ENCODE results near the gene KDM3A.

KDM3A gene

DNA sequence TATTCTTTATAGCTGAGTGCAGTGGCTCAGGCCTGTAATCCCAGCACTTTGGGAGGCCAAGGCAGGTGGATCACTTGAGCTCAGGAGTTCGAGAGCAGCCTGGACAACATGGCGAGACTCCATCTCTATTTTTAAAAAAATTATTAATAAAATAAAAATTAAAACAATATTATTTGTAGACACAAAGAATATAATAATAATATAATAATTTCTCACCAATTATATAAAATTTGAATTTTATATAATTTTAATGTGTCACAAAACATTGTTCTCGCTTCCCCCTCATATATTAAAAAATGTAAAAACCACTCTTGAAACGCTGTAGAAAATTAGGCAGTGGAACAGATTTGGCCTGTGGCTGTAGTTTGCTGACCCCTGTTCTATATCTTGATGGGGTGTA, 5.6 kb upstream of the KDM3A start:
- DNase-seq (ENCODE audit: low read depth) = no peak

DNA sequence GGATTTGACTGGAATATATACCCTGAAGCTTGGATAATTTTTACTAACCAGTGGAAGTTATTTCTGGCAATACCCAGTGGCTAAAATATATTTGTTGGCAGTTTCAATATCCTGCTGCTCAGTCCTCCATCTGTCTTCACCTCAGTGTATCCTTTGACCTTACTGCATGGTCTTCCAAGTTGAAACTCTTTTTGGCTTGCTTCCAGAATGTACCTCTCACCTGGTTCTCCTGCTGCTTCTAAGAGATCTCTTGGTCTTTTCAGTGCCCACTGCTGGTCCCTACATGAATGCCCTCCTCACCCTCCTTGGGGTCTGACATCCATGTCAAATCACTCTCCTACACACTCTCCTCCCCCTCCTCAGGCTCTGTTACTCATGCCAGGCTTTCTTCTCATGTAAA, 4.8 kb upstream of the KDM3A start:
- no peak for DNase-seq (ENCODE audit: low read depth)

DNA sequence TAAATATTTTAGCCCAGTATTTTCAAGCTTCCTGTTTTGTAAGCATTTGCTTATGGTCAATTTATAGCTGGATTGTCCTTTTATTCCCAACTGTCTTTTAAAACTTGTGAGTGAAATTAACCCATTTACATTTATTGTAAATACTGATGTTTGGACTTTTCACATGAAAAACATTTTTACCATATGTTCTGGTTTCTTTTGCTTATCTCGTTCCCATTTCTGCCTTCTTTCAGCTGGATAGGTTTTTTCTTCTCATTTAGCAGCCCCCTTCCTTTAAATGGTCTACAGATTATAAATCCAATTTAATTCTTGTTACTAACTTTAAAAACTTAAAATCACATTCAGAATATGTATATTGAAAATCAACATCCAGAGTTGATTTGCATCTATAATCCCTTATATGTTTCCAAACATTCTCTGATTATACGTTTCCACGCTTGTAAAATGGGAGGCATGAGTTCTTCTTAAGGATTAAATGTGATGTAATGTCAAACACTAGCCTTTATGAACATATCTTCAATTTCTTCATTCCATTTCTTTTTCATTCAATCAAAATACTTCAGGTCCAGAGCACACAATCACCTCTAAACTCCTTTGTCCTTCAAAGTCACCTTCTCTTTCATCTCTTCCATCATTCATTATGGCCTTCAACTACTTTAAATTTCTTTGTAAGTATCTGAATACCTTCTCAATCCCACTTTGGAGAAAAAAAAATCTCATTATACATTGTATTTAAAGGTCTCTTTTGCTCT, 1.1 kb upstream of the KDM3A start:
- DNase-seq (ENCODE audit: low read depth) = no peak

DNA sequence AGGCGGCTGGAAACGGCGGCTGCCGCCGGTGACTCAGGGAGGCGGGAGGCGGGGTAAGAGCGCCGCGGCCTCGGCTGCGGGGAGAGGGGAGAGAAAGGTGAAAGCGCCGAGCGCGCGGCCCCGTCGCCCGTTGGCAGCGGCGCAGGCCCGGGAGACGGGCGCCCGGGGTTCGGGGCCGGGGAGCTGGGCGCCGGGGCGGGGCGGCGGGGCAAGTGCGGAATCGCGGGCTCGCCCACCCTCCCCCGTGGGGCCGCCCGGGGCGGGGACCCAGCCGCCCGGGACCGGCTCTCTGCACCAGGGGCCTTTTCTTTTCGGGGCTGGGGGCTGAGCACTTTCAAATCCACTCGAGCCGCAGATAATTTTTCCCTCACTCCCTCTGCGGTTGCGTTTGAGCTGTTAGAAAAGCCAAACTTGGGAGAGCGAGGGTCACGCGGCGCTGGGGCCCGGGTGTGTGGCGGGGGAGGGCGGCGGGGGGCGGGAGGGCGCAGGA, 266 bp downstream of the KDM3A start:
- no peak for DNase-seq (ENCODE audit: low read depth)

DNA sequence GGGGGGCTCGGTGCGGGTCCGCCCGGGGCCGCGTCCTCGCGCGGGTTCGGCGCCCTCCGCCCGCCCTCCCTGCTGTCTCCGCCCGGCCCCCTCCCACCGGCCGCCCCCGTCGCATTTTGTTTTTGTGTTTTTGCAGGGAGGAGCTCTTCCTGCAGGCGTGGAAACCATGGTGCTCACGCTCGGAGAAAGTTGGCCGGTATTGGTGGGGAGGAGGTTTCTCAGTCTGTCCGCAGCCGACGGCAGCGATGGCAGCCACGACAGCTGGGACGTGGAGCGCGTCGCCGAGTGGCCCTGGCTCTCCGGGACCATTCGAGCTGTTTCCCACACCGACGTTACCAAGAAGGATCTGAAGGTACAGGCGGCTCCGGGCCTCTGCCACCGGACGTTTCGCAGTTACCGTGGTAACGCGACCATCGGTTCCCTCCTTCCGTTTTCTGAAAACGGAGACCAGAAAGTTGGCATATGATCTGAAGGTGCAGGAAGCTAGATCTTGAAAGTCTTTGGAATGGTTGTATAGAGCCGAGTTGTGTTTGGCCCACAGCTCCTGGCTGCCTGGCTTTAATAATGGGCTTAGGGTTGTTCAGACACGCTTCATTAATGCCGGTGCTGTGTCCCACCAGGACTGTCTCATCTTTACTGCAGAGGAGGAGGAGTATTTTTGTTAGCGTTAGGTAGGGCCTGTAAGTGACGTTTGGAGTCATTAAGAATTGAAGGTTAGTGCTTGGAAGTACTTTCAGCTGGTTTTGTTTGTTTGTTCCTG, 891 bp downstream of the KDM3A start:
- peak; percentile 63 for DNase-seq (ENCODE audit: low read depth)

DNA sequence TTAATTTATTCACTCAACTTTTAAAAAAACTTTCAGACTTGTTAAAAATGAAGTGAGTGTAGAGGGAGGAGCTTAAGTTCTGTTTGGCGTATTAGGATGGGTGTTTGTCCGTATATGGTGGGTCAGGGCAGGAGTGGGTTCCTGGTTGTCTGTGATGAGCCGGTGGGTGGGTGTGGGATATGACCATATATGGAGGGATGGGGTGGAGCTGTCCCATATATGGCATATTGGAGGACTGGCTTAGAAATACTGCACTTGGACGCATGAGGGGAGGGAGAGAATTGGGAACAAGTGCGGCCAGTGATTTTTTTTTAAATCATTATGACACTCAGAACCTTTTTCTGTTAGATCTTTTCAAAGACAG, 1.5 kb downstream of the KDM3A start:
- DNase-seq (ENCODE audit: low read depth) = peak; percentile 79

DNA sequence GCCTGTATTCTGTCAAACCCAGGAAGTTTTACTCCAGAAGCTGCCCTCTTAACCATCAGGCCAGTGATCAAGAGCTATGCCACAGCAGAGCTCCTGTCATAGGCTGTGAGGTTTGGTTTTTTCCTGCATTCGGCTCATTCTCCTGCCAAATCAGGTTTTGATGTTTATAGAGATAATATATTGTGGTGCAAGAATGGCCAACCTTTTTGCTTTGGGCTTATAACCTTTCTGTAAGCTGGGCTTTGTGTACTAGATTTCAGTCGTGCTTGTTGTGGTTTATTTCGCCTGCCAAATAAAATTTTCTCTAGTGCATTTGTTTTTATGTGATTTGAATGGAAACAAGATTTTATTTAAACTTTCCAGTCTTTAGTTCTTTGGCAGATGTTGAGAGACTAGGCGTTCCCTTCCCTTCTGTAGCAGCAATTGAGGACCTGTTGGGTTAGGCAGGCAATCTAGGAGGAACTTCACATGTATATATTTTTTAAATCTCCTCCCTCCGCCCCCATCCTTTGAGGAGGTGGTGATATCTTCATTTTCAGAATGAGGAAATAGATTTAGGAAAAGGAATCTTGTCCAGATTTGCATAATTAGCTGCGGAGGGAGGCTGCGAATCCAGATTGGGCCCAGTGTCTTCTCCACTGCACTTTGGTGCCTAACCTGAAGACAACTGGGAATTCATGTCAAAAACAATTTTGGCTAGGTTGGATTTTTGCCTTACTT, 2.6 kb downstream of the KDM3A start:
- no peak for DNase-seq (ENCODE audit: low read depth)

DNA sequence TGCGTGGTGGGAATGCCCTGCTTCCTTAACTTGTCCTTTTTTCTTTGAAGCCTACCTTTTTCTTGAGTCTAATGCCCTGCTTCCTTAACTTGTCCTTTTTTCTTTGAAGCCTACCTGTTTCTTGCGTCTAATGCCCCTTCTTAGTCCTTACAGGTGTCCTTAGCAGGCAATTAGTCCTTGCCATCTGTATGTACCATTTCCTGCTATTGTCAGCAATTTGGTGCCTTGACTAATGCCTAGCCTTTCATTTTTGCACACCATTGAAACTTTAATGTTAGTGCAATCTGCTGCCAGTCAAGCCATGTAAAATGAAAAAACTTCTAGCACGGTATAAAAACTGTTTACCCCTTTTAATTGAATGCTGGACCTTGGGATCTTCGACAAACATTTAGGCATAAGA, 4.3 kb downstream of the KDM3A start:
- DNase-seq (ENCODE audit: low read depth) = no peak

DNA sequence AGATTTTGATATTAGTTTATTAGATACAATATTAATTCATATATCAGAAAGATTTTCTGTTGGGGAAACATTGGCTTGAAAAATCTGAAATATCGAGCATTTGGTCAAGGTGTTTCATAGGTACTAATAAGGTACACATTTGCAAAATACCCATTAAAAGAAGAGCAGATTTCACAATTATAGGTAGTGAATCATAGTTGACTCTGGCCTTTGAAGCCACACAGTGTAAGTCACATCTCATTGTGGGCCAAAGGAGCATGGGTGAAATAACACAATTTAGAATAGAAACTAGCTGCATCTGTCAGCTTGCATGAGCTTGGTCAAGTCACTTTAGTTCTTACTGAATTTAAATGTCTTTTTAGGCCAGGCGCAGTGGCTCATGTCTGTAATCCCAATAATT, 4.9 kb downstream of the KDM3A start:
- DNase-seq (ENCODE audit: low read depth) = no peak

DNA sequence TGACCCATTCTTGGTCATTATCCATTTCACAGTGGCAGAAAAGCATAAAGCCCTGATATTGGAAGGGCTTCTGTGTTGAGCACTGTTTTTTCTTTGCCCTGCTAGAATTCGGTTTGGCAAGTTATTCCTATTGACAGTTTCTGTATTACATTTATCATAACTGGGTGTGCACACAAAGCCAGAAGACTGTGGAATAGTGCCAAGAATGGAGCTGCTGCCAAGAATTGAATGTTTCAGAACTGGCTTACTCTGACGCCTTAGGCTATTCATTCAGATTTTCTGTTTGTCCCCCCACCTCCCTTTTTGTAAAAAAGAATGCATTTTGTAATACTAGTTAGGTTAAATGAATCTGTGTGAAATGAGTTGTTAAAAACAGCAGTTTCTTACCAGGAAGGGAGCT, 12.7 kb downstream of the KDM3A start:
- no peak for DNase-seq (ENCODE audit: low read depth)

DNA sequence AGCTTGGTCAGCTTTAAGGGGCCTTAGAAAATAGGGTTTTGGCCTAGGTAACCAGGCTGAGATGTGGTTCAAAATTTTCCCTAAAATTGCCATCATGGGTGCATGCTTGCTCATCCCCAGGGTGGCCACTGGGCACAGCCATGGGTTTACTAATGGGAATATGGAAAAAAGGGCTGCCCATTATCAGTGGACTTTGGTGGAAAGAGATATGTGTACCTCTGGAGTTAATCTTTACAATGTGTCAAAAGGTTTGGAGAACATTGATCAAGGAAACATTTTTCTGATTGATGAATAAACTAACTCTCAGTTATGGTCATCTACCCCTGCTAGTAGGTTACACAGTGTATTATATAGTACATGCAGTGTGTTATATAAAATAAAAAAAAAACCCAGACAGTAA, 13.1 kb downstream of the KDM3A start:
- DNase-seq (ENCODE audit: low read depth) = no peak

DNA sequence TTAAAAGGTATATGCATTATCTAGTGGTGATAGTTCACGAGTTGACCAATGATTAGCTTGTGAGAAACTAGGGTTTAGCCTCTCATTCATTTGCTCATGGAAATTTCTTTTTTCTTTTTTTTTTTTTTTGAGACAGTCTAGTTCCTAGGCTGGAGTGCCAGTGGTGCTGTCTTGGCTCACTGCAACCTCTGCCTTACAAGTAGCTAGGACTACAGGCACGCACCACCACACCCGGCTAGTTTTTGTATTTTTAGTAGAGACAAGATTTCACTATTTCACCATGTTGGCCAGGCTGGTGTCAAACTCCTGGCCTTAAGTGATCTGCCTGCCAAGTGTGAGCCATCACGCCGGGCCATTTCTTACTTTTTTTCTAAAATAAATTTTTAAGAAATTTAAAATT, 14.0 kb downstream of the KDM3A start:
- DNase-seq (ENCODE audit: low read depth) = no peak

DNA sequence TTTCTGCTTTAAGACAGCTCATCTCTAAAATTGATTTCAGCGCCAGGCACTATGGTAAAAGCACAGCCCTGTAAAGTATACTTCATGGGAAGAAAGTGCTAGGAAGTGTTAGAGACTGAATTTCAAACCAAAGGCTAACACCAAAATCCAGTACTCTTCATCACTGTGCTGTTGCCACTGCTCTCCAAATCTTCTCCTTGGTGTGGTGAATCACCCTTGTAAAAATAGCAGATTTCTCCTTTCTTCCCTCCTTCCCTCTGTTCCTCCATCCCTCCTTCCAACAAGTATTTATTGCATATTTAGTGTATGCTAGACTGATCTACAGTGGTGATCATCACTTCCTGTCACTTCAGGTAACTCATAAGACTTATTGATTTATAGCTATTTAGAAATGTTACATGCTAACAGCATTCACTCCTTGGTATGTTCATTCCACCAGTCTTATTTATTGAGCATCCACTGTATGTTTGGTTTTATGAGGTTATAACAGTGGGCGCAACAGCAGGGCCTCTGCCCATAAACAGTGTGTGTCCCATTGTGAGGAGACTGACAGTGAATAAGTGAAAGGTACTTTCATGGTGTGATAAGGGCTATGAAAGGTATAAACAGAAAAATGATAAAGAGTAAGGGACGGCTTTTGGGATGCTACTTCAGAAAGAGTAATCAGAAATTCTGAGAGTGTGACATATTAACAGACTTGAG, 20.0 kb downstream of the KDM3A start:
- no peak for DNase-seq (ENCODE audit: low read depth)

DNA sequence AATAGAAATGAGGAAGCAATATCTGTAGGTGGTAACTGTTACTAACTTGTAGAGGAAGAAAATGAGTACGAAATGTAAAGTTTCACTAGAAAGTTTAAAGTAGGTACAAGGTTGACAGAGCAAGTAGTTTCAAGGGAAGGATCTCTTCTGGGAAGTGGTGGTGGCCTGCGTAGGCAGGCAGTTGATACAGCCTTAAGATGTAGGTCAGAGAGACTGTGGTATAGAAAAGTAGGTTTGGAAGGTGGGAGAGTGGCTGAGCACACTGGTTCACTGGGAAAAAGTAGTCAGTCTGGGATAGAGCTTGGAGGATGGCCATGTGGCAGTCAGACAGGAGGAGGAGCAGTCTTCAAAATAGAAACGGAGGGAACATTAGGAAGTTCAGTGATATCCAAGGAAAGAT, 23.5 kb downstream of the KDM3A start:
- DNase-seq (ENCODE audit: low read depth) = no peak

DNA sequence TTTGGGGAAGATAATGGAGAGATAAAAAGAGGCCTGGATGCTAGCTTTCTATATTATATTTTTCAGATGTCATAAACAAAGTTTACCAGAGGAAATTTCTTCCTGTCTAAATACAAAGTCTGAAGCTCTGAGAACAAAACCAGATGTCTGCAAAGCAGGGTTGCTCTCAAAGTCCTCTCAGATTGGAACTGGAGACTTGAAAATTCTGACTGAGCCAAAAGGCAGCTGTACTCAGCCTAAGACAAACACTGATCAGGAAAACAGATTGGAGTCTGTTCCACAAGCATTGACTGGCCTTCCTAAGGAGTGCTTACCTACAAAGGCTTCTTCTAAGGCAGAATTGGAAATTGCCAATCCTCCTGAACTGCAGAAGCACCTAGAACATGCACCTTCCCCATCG, 25.1 kb downstream of the KDM3A start:
- no peak for DNase-seq (ENCODE audit: low read depth)

DNA sequence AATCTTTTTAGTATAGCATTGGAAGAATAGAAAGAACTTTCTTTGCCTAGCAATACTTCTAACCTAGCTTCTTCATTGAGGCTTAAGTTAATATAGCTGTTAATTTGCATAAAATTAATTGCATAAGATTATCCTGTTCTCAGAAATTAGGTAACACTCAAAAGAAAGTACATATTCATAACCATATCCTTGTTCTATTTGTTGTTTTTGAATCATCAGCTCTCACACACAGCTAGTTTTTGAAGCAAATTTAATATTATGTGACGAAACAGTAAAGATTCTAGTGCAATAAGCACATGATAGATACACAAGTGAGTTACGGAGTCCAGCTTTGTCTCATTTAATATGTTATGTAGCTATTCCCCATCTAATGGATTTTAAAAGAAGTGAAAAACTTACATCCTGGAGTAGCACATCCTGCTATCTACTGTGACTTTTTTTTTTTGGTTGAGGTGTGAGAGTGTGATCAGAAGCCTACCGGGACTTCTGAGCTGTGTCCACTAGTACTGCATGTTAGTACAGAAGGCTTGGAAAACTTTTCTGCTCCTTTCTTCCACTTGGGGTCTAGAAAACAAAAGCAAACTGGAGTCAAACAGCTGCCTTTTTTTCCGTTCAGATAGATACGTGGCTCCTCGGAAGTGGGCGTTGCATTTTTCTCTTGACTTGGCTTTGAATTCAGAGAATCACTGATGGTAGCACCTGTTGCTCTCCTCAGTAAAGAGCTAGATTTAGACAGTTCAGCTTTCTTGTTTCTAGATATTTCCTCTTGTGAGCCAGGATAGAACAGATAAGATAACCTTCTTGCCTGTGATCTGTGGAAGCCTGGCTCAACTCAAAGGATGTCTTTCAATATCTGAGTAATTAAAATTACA, 27.2 kb downstream of the KDM3A start:
- DNase-seq (ENCODE audit: low read depth) = no peak

DNA sequence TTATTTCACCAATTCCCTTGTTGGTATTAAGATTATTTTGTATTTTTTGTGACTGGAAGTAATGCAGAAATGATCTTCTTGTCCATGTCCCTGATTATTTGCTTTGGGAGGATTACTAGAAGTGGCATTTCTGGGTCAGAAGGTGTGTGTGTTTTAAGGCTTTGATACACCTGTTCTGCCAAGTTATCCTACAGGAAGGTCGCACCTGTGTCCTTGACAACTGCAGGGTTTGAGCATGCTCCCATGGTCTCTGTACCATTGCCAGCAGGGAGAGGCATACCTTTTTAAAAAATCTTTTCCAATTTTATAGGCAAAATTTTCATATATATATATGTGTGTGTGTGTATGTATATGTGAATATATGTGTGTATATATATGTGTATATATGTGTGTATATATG, 29.7 kb downstream of the KDM3A start:
- no peak for DNase-seq (ENCODE audit: low read depth)

DNA sequence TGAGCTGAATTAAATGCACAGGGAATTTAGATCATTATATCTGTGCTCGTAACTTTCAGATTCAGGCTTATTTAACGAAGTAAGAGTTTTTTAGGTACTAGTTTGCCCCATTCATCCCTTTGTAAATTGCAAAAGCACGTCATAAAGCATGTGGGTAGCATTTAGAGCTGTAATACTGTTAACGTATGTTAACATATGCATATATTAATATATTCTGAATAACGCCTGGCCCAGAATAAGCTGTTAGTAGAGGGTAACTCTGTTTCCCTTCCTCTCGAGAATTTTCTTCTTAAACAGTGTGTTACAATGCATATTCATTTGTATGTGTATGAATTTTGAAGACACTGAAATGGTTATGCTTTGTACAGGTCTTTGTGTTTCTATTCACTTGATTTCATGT, 30.5 kb downstream of the KDM3A start:
- no peak for DNase-seq (ENCODE audit: low read depth)

DNA sequence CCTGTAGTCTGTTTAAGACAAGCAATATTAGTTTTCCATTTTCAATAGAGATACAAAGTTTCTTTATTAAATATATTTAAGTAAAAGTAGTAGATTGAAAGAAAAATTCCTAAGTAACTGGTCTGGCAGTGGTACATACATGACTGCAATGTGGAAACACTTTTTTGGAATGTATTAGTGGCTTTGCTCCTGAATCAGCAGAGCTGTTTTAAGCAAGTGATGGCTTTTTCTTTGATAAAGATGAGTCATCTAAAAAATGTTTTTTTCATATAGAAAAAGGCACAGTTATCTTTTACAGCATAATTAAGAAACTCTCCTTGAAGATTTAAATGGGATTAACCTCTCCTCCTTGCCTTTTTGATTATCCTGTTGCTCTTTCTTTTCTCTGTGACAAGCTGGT, 34.9 kb downstream of the KDM3A start:
- DNase-seq (ENCODE audit: low read depth) = no peak

DNA sequence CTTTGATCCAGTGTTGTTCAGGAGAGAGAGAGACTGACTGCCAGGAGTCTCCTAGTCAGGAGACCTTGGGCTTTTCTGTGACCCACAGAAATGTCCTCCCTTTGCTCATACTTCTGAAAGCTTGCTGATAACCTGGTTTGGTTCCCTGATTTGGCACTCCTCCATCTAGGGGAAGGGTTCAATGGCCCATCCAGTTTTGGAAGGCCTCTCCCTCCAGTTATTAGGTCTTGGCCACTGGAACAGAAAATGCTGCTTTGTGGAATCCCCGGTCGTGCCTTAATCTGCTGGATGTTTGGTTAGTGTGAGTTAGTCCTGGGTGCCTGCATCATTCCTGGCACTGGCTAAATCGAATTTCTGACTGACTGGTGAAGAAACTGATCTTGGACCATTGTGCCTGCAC, 35.7 kb downstream of the KDM3A start:
- DNase-seq (ENCODE audit: low read depth) = no peak

DNA sequence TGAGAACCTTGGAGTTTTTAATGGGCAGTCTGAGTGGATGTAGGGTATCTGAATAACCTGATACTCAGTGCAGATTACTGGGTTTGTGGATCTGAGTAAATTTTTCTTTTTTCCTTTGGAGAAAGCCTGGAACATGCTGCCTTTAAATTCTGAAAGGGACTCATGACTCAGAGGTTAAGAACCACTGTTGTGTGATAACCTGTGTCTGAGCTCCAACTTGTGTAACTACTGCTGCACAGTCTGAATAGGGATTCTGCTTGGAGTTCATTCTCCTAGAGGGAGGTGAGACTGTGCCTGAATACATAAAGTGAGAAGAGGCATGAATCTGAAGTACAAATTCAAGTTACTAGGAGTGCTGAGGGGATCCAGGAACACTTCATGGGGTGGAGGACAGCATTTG, 36.2 kb downstream of the KDM3A start:
- DNase-seq (ENCODE audit: low read depth) = no peak

DNA sequence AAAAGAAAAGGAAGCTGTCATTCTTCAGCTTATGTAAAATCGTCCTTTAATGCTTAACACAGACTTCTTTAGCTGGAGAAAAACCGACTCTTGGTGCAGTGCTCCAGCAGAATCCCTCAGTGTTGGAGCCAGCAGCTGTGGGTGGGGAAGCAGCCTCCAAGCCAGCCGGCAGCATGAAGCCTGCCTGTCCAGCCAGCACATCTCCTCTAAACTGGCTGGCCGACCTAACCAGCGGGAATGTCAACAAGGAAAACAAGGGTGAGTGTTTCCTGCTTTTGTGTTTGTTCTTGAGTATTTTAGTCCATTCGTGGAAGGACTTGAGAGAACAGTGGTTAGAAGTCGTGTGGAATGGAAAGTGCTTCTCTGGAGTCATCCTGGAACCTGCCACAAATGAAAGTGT, 38.9 kb downstream of the KDM3A start:
- DNase-seq (ENCODE audit: low read depth) = no peak

Measured in T-helper 22 cell (primary cell).